Islet of Langerhans (tissue), 1 donor: ENCODE data around the gene VTI1A.
"Not testable (repeated sequence)": the region's sequence is repeated elsewhere in the genome, so short reads cannot be mapped to it uniquely, and the experiment has no call there.

Experiments
- FAIRE-seq: peaks from one replicate; lab custom pipeline; 2011; peaks lifted over from hg19 to GRCh38; lab: Jason Lieb, UNC

VTI1A gene

GRCh38 chr10:112588225-112588990 is 141.4 kb downstream of the VTI1A start:
- peak; percentile 24 for FAIRE-seq

- no peak for FAIRE-seq
These were observed 142.1 kb downstream of the VTI1A start for GRCh38 chr10:112589081-112589480.

GRCh38 chr10:112590786-112591185 is 143.8 kb downstream of the VTI1A start:
- FAIRE-seq: not testable (repeated sequence)

DNA sequence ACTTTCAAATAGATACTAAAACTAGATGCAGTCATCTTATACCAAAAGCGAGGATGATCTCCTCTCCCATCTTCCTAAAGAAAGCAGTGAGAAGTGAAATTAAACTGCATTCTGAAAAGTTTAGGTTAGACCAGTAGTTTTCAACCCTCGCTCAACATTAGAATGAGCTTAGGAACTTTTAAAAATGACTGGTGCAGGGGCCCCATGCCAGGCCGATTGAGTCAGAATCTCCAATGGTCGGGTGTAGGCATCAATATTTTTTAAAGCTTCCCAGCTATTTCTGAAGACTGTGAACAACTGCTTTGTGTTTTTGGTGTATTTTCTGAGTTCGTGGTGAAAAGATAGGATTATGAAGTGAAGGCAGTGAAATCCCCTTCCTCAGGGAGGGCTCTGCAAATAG is 146.0 kb downstream of the VTI1A start:
- FAIRE-seq: no peak

DNA sequence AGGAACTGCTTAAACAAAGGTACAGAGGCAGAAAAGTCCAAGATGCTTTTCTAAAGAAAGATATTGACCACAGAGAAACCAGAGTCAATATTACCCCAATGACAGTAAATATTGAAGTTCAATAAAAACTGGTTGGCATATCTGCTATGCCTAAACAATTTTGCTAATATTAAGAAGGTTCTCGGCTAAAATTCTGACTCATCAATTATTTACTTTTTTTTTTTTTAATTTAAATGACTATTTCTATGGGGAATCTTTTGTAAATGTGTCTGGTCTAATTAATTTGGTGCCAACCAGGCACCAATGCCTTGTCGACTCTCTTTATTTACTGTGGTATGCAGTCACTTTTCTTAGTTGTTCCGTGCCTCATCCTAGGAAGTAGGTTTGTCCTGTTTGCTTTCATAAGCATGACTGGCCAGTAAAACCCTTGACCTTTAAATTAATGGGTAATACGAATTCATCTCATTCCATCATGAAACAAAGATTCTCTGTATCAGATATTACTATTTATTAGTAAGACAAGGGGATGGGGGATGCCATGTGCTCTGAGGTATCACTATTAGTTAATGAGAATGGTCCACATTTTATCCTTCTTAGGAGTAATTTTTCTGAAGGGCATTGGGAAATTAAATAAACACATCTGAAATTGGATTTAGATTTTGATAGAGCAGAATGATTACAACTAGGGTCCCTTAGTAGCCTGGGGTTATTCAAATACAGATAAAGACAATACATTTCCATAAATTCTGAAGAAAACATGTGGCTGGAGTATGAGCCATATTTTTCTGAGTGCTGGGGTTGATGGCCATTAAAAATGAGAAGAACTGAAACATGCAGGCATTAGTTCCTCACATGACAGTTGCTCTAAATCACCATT is 154.4 kb downstream of the VTI1A start:
- FAIRE-seq: no peak

GRCh38 chr10:112603062-112603461 is 156.0 kb downstream of the VTI1A start:
- FAIRE-seq: no peak

DNA sequence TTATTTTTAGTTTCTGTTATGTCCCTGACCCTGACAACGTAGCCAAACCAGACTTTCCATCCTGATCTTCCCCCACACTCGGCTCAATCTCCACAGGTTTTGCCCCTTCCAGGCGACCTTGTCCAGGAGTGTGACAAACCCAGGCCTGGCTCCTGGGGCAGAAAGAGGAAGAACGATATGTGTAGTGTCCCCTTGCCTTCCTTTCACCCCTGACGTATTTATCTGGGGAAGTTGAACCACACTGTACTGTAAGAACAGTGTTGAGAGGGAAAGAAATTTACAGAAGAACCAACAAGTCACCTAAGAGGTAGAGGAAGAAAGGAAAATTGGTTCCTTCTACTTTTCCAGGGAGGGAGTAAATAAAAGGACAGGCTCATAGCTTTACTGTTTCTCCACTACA is 158.0 kb downstream of the VTI1A start:
- FAIRE-seq: no peak

DNA sequence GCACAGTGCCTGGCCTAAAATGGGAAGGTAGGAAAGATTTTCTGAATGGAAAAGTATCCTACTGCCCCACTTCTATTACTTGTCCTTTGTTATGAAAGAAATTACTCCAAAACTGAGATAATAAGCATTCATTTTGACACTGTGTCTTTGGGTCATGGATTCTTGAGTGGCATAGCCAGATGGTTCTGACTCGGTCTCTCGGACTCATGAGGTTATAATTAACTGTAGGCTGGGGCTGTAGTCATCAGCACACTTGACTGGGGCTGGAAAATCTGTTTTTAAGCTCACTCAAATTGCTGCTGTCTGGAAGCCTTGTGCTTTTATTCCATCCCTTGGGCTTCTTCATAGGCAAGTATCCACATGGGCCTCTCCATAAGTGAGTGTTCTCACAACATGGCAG is 160.5 kb downstream of the VTI1A start:
- FAIRE-seq: no peak

DNA sequence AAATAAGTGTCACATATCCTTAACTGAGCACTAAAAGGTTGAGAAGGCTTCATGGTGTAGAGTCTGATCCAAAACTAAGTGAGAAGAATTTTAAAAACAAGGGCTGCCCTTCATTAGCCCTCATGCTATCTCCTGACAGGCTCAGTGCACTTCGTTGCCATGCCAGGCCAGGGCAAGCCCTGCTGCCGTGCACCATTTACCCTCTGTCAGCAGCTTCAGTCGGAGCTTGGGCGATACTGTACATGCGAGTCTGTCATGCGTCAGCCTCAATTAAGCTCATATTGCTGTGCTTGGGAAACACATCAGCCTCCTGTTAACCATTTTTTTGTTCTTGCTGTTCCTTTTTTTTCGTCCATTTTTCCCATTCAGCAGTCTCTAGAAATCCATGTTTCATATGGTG is 166.6 kb downstream of the VTI1A start:
- FAIRE-seq: peak; percentile 90

DNA sequence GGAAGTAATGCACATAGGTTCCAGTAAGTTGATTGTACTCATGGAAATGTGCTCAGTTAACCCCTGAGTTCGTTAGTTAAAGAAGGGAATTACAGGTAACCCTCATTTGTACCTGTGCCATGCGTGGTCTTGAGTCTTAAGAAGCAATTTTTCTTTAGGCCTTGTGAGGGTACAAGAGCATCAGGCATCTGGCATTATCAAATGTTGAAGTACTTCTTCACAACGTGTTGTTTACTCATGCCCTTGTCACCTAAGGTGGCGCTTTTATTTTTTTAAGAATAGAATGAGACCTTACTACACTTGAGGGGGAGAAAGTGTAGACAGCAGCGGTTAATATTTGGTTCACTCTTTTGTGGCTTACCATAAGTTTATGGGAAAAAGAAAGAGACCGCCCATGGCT is 167.1 kb downstream of the VTI1A start:
- no peak for FAIRE-seq

GRCh38 chr10:112614586-112614985 is 167.6 kb downstream of the VTI1A start:
- FAIRE-seq: no peak

DNA sequence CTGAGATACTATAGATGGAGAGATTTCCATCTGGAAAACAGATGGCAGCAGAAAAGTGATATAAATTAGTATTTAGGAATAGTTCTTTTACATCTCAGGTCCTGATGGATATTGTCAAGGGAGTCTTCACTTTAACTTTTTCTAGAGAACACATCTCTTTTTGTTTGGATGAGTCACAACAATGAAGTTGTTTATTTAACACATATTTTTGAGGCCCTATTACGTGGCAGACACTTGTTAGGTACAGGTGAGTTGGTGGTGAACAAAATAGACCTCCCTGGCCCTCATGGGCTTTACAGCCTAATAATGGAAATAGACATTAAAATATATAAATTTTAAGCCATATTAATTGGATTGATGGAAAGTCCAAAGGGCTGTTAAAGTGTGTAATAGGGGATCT is 168.3 kb downstream of the VTI1A start:
- FAIRE-seq: peak; percentile 24

DNA sequence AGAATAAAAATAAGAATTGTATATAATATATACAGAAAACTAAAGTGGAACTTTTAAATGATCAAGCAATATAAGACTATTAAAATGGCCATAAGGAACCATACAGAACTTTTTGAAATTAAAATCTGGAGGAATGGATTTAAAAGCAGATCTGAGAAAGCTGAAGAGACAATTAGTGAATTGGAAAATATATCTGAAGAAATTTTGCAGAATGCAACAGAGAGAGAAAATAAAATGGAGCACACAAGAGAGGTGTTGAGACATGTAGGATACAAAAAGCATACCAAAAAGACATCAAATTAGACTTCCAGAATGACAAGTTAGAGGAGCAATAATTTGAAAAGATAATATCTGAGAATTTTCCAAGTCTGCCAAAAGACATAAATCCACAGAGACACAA is 169.6 kb downstream of the VTI1A start:
- no peak for FAIRE-seq

DNA sequence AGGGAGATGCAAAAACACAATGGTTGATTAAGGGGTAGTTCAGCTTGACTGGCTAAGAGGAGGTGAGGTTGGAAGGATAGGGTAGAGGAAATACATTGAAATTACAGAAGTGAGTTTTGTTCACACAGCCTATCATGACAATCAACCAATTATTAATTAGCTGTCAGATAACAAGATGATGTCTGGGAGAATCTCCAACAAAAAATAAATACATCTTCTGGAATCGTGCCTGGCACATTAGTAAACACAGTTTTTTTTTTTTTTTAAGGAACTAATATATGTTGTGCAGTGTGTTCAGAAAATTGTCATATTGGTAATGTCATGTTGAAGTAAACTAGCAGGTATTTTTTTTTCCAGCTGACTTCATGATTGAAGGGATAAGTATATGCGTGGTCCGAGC is 171.8 kb downstream of the VTI1A start:
- no peak for FAIRE-seq

- FAIRE-seq: no peak
These were observed 172.5 kb downstream of the VTI1A start for GRCh38 chr10:112619556-112619955.

DNA sequence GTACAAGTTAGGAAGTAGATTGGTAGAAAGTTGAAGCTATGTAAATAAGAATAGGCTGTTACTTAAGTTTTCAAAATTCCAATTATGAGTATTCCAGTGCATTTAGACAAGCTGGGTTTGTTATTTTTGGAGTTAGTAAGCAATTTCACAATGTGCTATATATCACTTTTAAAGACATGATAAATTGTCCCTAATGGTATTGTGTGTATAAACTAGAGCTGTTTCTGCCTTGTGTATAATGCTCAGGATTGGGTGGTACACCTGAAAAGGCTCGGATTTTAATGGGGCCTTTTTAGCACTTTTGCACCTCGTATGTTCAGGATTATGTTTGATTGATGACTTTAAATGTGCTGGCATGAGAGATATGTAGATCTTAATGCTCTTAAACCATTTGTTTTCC is 175.8 kb downstream of the VTI1A start:
- FAIRE-seq: no peak

GRCh38 chr10:112624546-112625048 is 177.6 kb downstream of the VTI1A start:
- FAIRE-seq: no peak

DNA sequence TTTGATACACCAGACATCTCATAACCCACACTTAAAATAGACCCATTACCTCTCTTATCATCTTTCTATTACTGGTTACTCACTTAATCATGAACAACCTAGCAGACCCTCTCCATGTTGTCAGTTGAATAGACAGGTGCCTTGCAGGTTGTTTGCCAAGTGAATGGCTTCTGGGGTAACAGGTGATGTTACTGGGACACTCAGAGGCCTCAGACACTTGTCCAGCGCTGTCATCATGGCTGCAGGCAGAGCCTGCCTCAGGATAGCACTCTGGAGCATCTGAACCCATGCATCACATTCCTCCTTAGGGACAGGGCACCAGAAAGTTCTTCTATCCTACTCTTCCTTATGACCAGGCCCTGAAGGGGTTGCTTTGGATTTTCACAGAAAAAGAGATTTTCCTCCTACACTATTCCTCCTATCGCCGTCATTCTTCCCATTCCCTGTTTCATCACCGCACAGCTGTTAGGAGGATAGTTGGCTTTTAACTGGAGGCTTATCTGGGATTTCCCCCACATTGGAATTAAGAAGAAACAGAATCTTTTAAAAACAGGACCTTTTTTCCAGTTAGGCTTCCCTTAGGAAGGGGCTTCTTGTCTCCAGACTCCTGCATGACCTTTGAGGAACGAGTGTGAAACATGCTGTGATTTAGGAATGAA is 182.1 kb downstream of the VTI1A start:
- no peak for FAIRE-seq

- FAIRE-seq: no peak
These were observed 184.7 kb downstream of the VTI1A start for GRCh38 chr10:112631501-112632400.

- FAIRE-seq: no peak
These were observed 187.2 kb downstream of the VTI1A start for GRCh38 chr10:112634096-112634830.

- FAIRE-seq: no peak
These were observed 190.9 kb downstream of the VTI1A start for GRCh38 chr10:112637901-112638300.
